ENCODE results near the gene TMEM170A.

DNA sequence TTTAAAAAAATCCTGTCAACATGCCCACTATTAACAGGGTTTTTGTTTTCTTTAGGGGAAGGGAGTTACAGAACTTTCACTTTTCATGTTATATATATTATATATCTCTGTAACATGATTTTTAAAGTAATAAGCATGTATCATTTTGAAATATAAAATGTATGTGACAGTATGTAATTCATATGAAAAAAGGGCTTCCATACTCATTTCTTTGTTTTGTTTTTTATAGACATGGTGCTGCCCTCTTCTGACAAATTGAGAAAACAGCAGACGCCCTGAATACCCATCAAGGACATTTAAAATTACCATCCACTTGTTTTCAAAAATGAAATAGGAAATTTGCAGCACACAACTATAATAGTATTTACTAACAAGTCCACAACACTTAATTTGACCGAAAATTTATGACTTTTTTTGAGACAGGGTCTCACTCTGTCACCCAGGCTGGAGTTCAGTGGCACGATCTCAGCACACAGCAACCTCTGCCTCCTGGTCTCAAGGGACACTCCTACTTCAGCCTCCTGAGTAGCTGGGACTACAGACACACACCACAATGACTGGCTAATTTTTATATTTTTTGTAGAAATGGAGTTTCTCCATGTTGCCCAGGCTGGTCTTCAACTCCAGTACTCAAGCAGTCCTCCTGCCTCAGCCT lies 61.5 kb downstream of the TMEM170A start:
- TF ChIP-seq POLR2A (IDR thresholded peaks at IDR 0.05) (no peak), POLR2AphosphoS5 (IDR thresholded peaks at IDR 0.05) (no peak), EP300 (IDR thresholded peaks at IDR 0.05) (no peak)
- TF ChIP-seq, protein P1, sequence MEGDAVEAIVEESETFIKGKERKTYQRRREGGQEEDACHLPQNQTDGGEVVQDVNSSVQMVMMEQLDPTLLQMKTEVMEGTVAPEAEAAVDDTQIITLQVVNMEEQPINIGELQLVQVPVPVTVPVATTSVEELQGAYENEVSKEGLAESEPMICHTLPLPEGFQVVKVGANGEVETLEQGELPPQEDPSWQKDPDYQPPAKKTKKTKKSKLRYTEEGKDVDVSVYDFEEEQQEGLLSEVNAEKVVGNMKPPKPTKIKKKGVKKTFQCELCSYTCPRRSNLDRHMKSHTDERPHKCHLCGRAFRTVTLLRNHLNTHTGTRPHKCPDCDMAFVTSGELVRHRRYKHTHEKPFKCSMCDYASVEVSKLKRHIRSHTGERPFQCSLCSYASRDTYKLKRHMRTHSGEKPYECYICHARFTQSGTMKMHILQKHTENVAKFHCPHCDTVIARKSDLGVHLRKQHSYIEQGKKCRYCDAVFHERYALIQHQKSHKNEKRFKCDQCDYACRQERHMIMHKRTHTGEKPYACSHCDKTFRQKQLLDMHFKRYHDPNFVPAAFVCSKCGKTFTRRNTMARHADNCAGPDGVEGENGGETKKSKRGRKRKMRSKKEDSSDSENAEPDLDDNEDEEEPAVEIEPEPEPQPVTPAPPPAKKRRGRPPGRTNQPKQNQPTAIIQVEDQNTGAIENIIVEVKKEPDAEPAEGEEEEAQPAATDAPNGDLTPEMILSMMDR (IDR thresholded peaks at IDR 0.05), result peak in 3 of 4 experiments; percentile 59 to 79 (median 68)
